Measurements from ENCODE around the gene GPR87.

The GPR87 gene

GRCh38 chr3:151320131-151320530, 3.5 kb upstream of the GPR87 start:
- ChIA-PET CTCF (no interaction called here), POLR2A (no interaction called here)

GRCh38 chr3:151319628-151320027, 3.0 kb upstream of the GPR87 start:
- no peak for TF ChIP-seq PKNOX1 (IDR thresholded peaks at IDR 0.05)
- TF ChIP-seq FOXK2 (IDR thresholded peaks at IDR 0.05), result no peak
- DNase-seq (ENCODE audit: extremely low spot score), result no peak
- POLR2A ChIA-PET, result no interaction called here
- CTCF ChIA-PET, result no interaction called here

More at GRCh38 chr3:151320131-151320530, 3.5 kb upstream of the GPR87 start:
- TF ChIP-seq SP1 (IDR thresholded peaks at IDR 0.05), result no peak
- no peak for TF ChIP-seq CTBP1 (IDR thresholded peaks at IDR 0.05; ENCODE audit: borderline replicate concordance)
- TF ChIP-seq BHLHE40 (IDR thresholded peaks at IDR 0.05; ENCODE audit: borderline replicate concordance), result no peak
- no peak for TF ChIP-seq FOXM1 (IDR thresholded peaks at IDR 0.05; ENCODE audit: borderline replicate concordance)
- no peak for TF ChIP-seq SUZ12 (IDR thresholded peaks at IDR 0.05)
- no peak for TF ChIP-seq L3MBTL2 (conservative IDR thresholded peaks at IDR 0.05)
- TF ChIP-seq ARNT (IDR thresholded peaks at IDR 0.05), result no peak
- TF ChIP-seq PKNOX1 (IDR thresholded peaks at IDR 0.05), result no peak
- no peak for TF ChIP-seq HDGF (IDR thresholded peaks at IDR 0.05; ENCODE audit: borderline replicate concordance)
- no peak for TF ChIP-seq ZNF384 (IDR thresholded peaks at IDR 0.05)
- TF ChIP-seq FOXA1 (IDR thresholded peaks at IDR 0.05), result no peak
- no peak for TF ChIP-seq FOXK2 (IDR thresholded peaks at IDR 0.05)
- no peak for TF ChIP-seq NFRKB (IDR thresholded peaks at IDR 0.05)
- TF ChIP-seq ELF4 (IDR thresholded peaks at IDR 0.05), result no peak
- no peak for TF ChIP-seq TARDBP (IDR thresholded peaks at IDR 0.05)
- no peak for DNase-seq (ENCODE audit: extremely low spot score)

- DNase-seq (ENCODE audit: extremely low spot score), result no peak
- CTCF ChIA-PET, result no interaction called here
- POLR2A ChIA-PET, result no interaction called here
- TF ChIP-seq TARDBP (IDR thresholded peaks at IDR 0.05) (no peak), NFRKB (IDR thresholded peaks at IDR 0.05) (no peak), ELF4 (IDR thresholded peaks at IDR 0.05) (no peak), FOXM1 (IDR thresholded peaks at IDR 0.05; ENCODE audit: borderline replicate concordance) (no peak), SUZ12 (IDR thresholded peaks at IDR 0.05) (no peak), HDGF (IDR thresholded peaks at IDR 0.05; ENCODE audit: borderline replicate concordance) (no peak), CTBP1 (IDR thresholded peaks at IDR 0.05; ENCODE audit: borderline replicate concordance) (no peak), SP1 (IDR thresholded peaks at IDR 0.05) (no peak), BHLHE40 (IDR thresholded peaks at IDR 0.05; ENCODE audit: borderline replicate concordance) (no peak), FOXK2 (IDR thresholded peaks at IDR 0.05) (no peak), ARNT (IDR thresholded peaks at IDR 0.05) (no peak), LEF1 (IDR thresholded peaks at IDR 0.05; ENCODE audit: borderline replicate concordance) (no peak), FOXA1 (IDR thresholded peaks at IDR 0.05) (no peak), ZNF384 (IDR thresholded peaks at IDR 0.05) (no peak), L3MBTL2 (conservative IDR thresholded peaks at IDR 0.05) (no peak), PKNOX1 (IDR thresholded peaks at IDR 0.05) (no peak)
These were observed 2.4 kb upstream of the GPR87 start for GRCh38 chr3:151318991-151319390.

GRCh38 chr3:151318313-151318712, 1.7 kb upstream of the GPR87 start:
- DNase-seq (ENCODE audit: extremely low spot score), result no peak
- CTCF ChIA-PET, result no interaction called here
- POLR2A ChIA-PET, result no interaction called here
- no peak for TF ChIP-seq TARDBP (IDR thresholded peaks at IDR 0.05)
- TF ChIP-seq ZNF384 (IDR thresholded peaks at IDR 0.05), result no peak
- no peak for TF ChIP-seq FOXK2 (IDR thresholded peaks at IDR 0.05)
- no peak for TF ChIP-seq L3MBTL2 (conservative IDR thresholded peaks at IDR 0.05)
- TF ChIP-seq PKNOX1 (IDR thresholded peaks at IDR 0.05), result peak; percentile 55
- no peak for TF ChIP-seq FOXA1 (IDR thresholded peaks at IDR 0.05)
- no peak for TF ChIP-seq SP1 (IDR thresholded peaks at IDR 0.05)

- POLR2A ChIA-PET, result no interaction called here
- CTCF ChIA-PET, result no interaction called here
- no peak for DNase-seq (ENCODE audit: extremely low spot score)
- TF ChIP-seq ELF4 (IDR thresholded peaks at IDR 0.05) (no peak), FOXM1 (IDR thresholded peaks at IDR 0.05; ENCODE audit: borderline replicate concordance) (no peak), FOXK2 (IDR thresholded peaks at IDR 0.05) (no peak), NFRKB (IDR thresholded peaks at IDR 0.05) (no peak), HDGF (IDR thresholded peaks at IDR 0.05; ENCODE audit: borderline replicate concordance) (no peak), LEF1 (IDR thresholded peaks at IDR 0.05; ENCODE audit: borderline replicate concordance) (no peak), TARDBP (IDR thresholded peaks at IDR 0.05) (no peak), FOXA1 (IDR thresholded peaks at IDR 0.05) (no peak), L3MBTL2 (conservative IDR thresholded peaks at IDR 0.05) (no peak), CTBP1 (IDR thresholded peaks at IDR 0.05; ENCODE audit: borderline replicate concordance) (no peak), ZNF384 (IDR thresholded peaks at IDR 0.05) (no peak), SP1 (IDR thresholded peaks at IDR 0.05) (no peak), ARNT (IDR thresholded peaks at IDR 0.05) (no peak), SUZ12 (IDR thresholded peaks at IDR 0.05) (no peak), BHLHE40 (IDR thresholded peaks at IDR 0.05; ENCODE audit: borderline replicate concordance) (no peak), PKNOX1 (IDR thresholded peaks at IDR 0.05) (no peak)
These were observed 774 bp downstream of the GPR87 start for GRCh38 chr3:151315846-151316245.
